NB4 (cell line): ENCODE data around the gene MX1.

Experiments used
- TF ChIP-seq, protein P1 (sequence below): IDR thresholded peaks from one replicate; pipeline ENCODE4 v1.5.1; 2012; ENCODE audit warnings: low read depth, low read length
- TF ChIP-seq, protein P2 (sequence below): IDR thresholded peaks from 2 replicates; pipeline ENCODE4 v1.6.1; 2011; ENCODE audit warnings: low read depth, low read length

DNA sequence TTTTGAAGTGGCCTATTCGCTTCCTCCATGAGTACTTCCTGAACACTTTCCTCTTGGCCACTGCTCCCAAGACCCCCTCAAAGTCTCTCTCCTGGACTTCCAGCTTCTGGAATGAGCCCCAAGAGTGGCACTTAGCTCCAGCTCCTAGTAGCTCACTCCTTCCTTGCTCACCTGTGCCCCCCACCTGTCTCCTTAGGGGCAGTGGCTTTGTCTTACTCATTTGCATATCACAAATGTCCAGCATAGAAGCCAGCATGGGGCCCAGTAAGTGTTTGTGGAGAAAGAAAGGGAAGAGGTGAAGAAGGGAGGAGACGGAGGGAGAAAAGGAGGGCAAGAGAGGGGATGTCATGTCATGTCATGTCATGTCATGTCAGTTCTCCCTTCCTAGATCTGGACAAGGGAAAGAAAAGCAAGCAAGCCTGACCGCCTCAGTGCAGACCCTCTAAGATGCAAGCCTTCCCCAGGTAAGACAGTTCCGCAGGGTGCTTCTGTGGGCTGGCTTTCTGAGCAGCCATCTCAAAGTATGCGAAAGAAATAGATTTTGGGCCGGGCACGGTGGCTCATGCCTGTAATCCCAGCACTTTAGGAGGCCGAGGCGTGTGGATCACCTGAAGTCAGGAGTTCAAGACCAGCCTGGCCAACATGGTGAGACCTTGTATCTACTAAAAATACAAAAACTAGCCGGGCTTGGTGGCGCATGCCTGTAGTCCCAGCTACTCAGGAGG is 6.9 kb upstream of the MX1 start:
- TF ChIP-seq, protein P1, sequence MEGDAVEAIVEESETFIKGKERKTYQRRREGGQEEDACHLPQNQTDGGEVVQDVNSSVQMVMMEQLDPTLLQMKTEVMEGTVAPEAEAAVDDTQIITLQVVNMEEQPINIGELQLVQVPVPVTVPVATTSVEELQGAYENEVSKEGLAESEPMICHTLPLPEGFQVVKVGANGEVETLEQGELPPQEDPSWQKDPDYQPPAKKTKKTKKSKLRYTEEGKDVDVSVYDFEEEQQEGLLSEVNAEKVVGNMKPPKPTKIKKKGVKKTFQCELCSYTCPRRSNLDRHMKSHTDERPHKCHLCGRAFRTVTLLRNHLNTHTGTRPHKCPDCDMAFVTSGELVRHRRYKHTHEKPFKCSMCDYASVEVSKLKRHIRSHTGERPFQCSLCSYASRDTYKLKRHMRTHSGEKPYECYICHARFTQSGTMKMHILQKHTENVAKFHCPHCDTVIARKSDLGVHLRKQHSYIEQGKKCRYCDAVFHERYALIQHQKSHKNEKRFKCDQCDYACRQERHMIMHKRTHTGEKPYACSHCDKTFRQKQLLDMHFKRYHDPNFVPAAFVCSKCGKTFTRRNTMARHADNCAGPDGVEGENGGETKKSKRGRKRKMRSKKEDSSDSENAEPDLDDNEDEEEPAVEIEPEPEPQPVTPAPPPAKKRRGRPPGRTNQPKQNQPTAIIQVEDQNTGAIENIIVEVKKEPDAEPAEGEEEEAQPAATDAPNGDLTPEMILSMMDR: no peak
- TF ChIP-seq, protein P2, sequence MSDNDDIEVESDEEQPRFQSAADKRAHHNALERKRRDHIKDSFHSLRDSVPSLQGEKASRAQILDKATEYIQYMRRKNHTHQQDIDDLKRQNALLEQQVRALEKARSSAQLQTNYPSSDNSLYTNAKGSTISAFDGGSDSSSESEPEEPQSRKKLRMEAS: no peak
